Activated T-cell treated with anti-CD3 and anti-CD28 coated beads for 24 hours (primary cell): ENCODE data around the gene GPC5.
"Not testable (repeated sequence)": the region's sequence is repeated elsewhere in the genome, so short reads cannot be mapped to it uniquely, and the experiment has no call there.

ENCODE experiments used
- DNase-seq: peaks from one replicate; pipeline ENCODE4 v3.0.0-alpha.2; 2020; ENCODE audit warnings: low read depth

GPC5 gene

DNA sequence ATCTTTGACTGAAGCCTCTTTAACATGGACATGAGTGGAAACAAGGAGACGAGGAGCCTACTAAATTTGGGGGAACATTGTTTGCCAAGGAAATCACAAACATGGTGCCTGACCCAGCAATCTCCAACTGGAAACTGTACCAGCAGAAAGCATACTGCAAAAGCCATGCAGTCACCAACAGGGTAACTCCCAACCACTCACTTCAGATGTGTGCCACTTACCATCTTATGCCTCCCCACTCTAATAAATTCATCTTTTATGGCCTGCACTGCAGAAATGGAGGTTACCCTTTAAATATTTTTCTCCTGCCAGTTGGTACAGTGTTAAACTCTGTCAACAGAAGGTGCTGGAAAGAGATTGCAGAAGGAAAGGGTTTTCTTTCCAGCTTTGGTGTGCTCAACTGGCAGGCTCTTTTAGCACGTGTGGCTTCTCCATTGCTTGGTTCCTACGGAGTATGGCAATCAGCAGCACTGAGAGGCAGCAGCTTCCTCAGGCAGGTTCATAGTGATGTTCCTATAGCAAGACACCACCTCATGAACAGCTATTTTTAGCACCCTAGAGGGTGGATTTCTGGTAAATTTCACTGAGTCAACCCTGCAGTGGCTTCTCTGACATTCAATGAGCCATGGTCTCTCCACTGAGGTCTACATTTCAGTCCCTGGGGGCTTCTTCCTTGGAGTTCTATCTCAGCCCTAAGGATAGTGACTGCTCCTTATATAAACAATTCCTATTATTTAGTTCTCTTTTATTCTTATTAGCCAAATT, 29.6 kb upstream of the GPC5 start:
- no peak for DNase-seq

DNA sequence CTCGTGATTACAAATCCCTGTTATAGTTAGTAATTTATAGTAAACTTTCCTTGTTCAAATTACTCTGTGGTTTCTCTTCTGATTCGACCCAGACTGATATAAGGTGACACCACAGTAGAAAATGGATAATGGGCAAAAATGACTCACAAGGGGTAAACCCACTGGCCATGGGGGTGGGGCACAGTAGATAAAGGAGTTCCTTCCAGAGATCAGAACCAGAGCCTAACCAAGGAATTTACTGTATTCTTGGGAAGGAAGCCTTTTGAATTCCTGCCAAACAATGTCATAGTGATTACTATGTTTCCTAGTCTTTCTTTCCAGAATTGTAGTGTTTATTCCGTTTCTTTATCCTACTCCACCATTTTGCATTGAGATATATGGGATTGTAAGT, 29.0 kb upstream of the GPC5 start:
- no peak for DNase-seq

- DNase-seq = no peak
Observed at GRCh38 chr13:91370501-91370900, 27.9 kb upstream of the GPC5 start.

DNA sequence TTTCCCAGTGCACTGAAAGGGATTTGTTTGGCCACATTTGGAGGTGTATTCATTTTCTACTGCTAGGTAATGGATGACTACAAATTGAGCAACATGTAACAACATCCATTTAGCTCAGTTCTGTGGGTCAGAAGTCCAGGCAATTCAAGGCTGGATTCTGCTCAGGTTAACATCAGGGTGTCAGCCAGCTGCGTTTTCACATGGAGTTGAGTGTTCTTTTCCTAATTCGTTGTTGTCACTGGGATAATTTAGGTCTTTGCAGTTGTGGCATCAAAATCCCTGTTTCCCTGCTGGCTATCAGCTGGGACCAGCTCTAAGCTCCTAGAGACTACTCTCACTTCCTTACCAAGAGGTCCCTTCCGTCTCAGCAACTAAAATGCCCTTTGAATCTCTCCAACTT, 25.5 kb upstream of the GPC5 start:
- no peak for DNase-seq

- DNase-seq = no peak
Observed at GRCh38 chr13:91375116-91375729, 23.2 kb upstream of the GPC5 start.

- DNase-seq = no peak
Observed at GRCh38 chr13:91381371-91381770, 17.1 kb upstream of the GPC5 start.

DNA sequence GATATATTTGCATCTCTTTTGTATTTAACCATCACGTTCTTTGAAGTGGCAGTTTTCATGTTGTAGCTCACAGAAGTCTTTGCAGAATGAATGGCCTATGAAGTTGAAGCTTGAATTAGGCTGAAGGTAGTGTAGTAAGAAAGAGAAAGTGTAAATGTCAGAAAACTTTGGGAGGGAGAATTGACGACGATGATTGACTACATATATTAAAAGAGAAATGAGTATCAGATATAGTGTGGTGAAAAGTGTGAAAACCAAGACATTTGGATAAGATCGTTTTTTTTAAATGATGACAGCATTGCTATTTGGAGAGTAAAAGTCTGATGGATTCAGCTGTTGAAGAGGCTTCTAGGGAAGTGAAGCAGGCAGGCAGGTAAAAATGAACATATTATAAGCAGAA, 14.6 kb upstream of the GPC5 start:
- no peak for DNase-seq

- DNase-seq = no peak
Observed at GRCh38 chr13:91384896-91385295, 13.5 kb upstream of the GPC5 start.

DNA sequence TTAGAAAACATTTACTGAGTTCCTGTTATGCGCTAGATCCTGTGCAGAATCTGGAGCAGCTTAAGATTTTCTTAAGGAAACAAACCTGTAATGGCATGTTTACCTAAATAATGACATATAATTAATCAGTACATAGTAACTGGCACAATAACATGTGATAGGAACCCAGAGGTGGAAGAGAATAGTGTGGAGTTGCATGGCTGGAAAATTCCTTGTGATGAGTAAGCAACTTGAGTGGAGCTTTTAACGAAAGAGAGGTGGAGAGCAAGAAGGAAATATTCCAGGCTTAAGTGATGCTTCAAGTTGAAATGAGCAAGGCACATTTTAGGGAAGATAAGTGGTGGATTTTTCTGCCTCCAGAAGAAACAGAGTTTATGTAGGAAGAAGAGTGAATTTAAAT, 9.2 kb upstream of the GPC5 start:
- no peak for DNase-seq

DNA sequence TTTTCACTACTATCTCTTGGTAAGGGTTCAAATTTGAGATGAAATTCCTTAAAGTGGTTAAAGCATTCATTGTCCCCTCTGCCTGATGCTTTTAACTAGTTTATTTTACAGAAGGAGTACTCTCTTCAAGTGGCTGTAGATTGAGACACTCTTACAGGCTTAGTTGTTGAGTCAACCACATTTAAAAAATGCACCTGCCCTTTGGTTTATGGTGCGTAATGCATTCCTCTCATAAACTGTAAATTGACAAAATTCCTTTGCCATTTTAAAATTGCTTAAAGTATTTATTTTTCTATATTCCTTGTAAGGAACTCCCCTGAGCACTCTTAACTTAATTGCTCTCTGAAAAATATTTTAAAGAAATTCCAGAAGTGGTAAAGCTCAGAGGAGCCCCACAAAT, 826 bp upstream of the GPC5 start:
- no peak for DNase-seq

GRCh38 chr13:91399189-91400062, 1.0 kb downstream of the GPC5 start:
- DNase-seq = no peak

DNA sequence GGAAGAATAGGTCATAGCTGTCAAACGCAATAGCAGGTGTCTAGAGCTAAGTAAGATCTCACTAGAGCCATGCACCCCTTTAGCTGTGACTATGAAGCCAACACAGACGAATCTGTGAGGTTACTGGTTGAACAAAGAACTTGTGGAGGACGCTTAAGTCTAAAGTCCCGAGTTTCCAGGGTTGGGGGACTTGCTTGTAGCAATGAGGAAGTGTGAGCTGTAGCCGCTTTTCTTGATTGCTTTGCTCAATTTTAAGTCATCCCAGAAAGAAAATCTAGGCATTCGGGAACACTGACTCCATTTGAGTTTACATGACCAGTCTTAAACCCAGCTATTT, 1.6 kb downstream of the GPC5 start:
- no peak for DNase-seq

DNA sequence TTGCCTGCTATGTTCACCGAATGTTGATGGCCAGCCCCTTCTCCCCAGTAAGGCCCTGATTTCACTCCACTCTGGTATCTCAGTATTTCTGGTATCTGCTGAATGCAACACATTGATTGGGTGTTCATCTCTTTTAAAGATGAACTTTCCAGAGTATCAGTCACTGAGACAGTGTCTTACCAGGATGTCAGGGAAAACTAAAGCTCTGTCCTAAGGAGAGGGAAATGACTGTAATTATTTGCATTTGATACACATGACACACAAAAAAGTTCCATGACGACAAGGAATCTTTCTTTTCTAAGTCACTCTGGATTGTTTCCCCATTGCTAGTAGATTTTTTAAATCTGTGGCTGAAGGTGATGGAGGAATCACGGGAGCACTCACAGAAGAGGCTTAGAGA, 2.2 kb downstream of the GPC5 start:
- DNase-seq = no peak

- DNase-seq = no peak
Observed at GRCh38 chr13:91401920-91402319, 3.5 kb downstream of the GPC5 start.

DNA sequence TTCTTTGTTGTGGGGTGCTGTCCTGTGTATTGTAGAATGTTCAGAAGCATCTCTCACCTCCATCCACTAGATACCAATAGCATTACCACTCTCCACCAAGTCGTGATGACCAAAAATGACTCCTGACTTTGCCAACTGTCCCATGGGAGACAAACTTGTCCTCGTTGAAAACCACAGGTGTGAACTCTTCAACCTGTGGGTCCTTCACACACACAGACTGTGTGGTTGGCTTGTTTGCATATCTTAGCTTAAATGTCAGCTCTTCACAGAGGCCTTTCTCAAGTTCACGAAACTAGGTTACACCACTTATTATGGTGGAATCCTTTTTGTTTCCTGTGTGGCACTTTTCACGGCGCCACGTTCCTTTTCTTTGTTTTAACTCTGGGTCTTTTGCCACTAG, 6.8 kb downstream of the GPC5 start:
- DNase-seq = no peak

DNA sequence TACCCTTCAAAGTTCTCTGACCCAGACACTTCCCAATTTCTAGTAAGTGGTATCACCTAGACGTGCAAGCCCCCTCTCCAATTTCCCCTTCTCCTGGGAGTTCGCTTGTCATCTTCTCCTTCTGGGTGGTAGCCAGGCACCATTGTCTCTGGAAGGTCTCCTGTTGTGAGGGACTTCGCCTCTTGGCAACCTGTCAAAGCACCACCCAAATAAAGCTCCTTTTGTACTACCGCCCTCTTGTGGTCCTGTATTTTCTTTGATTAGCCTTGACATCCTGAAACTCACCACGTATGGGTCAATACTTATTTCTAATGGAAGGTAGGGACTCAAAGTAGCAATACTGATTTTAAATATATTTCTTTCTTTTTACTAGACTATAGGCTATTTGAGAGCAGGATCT, 8.2 kb downstream of the GPC5 start:
- DNase-seq = no peak

DNA sequence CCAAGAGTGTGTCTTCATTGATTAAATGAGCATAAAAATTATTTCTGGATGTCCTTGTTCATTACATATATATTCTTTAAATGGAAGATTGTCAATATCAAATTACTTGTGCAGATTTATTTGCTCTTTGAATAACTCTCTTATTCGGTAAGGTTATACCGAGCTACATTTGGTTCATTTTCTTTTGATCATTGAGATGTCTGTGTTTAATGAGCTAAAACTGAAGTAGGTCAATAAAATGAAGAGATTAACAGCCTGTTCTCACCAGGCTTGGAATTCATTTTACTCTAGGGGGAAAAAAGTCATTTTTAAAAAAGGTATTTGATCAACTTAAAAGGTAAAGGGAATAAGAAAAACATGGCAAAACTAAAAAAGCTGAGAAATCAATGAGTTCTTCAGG, 10.6 kb downstream of the GPC5 start:
- no peak for DNase-seq

- not testable (repeated sequence) for DNase-seq
Observed at GRCh38 chr13:91416579-91416978, 18.2 kb downstream of the GPC5 start.

DNA sequence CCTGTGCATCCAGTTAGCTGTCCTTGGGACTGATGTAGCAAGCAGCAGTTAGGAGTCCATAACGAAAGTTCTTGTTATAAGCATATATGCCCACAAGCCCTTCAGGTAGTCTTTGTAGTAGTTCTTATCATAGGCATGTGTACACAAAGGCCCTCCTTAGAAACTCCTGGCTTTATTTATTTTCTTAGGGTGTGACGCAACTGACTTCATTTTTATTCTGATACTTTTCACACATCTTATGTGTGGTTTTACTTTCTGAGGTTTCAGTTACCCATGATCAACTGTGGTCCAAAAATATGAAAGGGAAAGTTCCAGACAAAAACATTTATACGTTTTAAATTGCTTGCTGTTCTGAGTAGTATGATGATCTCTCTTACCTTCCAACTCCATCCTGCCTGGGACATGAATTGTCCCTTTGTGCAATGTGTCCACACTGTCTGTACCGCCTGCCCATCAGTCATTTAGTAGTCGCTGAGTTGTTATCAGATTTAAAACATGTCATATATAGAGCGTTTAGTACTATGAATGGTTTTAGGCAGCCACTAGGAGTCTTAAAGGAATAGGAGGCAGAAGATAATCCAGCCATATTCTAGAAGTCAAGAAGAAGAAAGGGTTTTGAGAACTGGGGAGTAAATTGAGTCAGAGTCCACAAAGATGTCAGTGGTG, 19.4 kb downstream of the GPC5 start:
- DNase-seq = no peak

- no peak for DNase-seq
Observed at GRCh38 chr13:91426913-91427312, 28.5 kb downstream of the GPC5 start.

DNA sequence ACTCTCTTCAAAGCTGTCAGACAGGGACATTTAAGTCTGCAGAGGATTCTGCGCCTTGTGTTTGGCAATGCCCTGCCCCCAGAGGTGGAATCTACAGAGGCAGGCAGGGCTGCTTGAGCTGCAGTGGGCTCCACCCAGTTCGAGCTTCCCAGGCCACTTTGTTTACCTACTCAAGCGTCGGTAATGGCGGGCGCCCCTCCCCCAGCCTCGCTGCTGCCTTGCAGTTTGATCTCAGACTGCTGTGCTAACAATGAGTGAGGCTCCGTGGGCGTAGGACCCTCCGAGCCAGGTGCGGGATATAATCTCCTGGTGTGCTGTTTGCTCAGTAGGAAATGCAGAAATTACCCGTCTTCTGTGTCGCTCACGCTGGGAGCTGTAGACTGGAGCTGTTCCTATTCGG, 40.3 kb downstream of the GPC5 start:
- not testable (repeated sequence) for DNase-seq

GRCh38 chr13:91450913-91451312, 52.5 kb downstream of the GPC5 start:
- no peak for DNase-seq

- no peak for DNase-seq
Observed at GRCh38 chr13:91454666-91455065, 56.2 kb downstream of the GPC5 start.
